GM20000 (cell line): ENCODE data around the gene GRK6.

Source experiments
- DNase-seq: peaks from one replicate; pipeline ENCODE4 v3.0.0; 2012; ENCODE audit warnings: low spot score
- CTCF ChIP-seq: IDR thresholded peaks from 2 replicates; pipeline ENCODE4 v1.5.1; 2012; ENCODE audit warnings: mild to moderate bottlenecking, control low read depth; ENCODE audit errors: extremely low read depth, missing control alignments

GRK6 gene

GRCh38 chr5:177421062-177421798, 5.2 kb upstream of the GRK6 start:
- TF ChIP-seq CTCF, result no peak
- DNase-seq, result no peak

DNA sequence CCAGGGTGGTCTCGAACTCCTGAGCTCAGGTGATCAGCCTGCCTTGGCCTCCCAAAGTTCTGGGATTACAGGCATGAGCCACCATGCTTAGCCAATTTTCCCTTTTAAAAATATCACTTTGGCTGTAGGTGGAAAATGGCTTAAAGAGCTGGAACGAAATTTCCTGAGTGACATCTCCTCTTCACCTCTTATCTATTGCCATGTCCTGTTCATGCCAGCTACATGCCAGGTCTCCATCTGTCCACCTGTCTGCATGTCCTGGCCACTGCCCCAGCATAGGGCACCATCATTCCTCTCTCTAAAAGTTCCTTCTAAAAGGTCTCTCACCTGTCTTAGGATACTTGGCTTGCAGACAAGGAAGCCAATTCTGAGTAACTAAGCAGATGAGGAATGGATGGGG, 2.8 kb upstream of the GRK6 start:
- DNase-seq, result no peak
- no peak for TF ChIP-seq CTCF

GRCh38 chr5:177425196-177425800, 1.2 kb upstream of the GRK6 start:
- DNase-seq, result no peak
- TF ChIP-seq CTCF, result no peak

DNA sequence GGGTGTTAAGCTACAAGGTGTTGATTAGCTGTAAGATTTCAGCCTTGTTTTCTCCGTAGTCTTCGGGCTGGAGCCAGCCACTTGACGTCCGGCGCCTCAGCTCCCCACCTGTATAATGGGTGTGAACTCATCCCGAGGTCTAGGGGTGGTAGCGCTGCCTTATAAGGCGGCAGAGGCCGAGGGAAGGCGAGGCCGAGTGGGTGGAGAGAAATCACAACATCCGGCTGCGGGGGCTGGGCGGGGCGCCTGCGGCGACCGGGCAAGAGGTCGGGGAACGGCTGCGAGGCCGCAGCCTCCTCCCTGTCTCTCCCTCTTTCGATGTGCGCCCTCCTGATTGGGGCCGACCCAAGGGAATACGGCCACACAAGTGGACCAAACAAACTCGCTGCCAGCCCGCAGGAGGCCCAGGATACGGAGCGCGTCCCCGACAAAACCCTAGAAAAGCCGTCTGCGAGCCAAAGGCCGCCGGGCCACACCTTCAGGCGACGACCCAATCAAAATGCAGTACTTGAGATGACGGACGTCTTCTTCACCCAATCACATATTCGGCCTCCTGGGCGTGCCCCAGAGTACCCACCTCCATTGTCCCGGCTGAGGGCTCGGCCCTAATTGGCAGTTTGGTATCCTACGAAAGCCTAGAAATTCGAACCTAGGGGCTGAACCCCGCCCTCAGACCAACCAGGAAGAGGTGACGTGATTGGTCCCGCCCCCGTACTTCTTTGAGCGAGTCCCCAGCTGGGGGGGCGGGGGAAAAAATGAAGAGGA, 493 bp upstream of the GRK6 start:
- DNase-seq, result peak; percentile 98
- TF ChIP-seq CTCF, result no peak

- no peak for TF ChIP-seq CTCF
- peak; percentile 26 for DNase-seq
These were observed 841 bp downstream of the GRK6 start for GRCh38 chr5:177427211-177427822.

GRCh38 chr5:177427919-177428573, 1.6 kb downstream of the GRK6 start:
- TF ChIP-seq CTCF, result no peak

More at GRCh38 chr5:177427919-177428573, 1.6 kb downstream of the GRK6 start:
- DNase-seq, result no peak
